HK-2 (cell line): Measurements from ENCODE around the gene KBTBD13.
"Not testable (repeated sequence)": the region's sequence is repeated elsewhere in the genome, so short reads cannot be mapped to it uniquely, and the experiment has no call there.

Source experiments
- DNase-seq: peaks from one replicate; pipeline ENCODE4 v3.0.0-alpha.2; 2018; ENCODE audit not compliant: unreplicated experiment

The KBTBD13 gene

DNA sequence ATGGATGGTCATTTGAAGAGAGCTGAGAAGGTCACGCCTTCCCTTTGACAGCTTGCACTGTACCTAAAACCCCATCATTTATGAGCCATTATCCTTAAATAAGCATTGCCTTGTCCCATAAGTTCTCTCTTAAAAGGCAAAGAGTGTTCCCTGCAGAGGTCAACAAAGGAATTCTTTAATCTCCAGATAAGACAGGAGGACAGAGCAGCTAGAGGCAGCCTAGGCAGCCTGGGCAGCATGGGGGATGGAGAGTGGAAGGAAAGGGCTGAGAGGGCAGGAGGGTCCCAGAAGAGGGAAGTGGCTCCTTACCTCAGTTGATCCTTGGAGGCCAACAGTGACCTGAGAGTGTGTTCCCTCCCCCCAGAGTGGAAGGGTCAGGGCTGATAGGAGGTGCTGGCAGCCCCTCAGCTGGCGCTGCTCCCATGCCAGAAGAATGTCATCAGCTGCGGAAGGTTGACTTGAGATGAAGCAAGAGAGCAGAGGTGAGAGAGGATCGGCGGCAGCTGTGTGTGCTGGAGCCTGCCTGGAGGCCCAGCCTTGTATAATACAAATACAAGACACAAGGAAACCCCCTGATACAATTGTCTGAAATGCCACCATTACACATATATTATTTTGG is 12.8 kb downstream of the KBTBD13 start:
- no peak for DNase-seq

DNA sequence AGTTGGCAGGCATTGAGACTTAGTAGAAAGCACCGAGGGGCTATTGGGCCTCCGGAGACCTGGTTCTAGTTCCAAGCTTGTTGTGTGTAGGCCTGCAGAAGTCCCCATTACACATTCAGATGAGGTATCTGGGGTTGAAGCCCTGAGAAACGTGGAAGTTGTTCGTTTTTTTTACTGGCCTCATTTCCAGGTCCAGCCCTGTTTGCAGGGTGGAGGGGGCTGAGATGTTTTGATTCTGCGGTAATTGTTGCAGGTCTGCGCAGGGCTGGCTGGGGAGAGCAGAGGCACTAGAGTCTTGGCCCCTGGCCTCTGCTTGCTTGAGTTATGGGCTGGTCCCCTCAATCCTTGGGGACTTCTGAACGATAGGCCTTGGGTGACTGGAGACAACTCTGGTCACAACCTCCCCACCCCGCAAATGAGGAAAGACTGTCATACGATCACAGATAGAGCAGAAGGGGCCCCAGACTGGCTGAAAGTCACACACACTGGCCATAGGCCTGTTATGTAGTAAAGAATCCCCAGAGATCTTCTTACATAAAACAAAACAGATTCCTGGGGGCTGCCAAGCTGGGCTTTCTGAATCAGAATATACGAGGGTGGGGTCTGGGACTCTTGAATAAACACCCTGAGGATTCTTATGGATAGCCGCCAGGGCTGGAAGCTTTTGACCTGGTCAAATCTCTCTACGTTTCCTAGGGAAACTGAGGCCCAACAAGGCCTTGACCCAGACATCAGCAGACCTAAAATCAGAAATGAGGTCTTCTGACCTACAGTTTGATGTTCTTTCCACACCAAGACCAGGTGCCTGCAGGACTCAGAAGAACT is 15.6 kb downstream of the KBTBD13 start:
- no peak for DNase-seq

DNA sequence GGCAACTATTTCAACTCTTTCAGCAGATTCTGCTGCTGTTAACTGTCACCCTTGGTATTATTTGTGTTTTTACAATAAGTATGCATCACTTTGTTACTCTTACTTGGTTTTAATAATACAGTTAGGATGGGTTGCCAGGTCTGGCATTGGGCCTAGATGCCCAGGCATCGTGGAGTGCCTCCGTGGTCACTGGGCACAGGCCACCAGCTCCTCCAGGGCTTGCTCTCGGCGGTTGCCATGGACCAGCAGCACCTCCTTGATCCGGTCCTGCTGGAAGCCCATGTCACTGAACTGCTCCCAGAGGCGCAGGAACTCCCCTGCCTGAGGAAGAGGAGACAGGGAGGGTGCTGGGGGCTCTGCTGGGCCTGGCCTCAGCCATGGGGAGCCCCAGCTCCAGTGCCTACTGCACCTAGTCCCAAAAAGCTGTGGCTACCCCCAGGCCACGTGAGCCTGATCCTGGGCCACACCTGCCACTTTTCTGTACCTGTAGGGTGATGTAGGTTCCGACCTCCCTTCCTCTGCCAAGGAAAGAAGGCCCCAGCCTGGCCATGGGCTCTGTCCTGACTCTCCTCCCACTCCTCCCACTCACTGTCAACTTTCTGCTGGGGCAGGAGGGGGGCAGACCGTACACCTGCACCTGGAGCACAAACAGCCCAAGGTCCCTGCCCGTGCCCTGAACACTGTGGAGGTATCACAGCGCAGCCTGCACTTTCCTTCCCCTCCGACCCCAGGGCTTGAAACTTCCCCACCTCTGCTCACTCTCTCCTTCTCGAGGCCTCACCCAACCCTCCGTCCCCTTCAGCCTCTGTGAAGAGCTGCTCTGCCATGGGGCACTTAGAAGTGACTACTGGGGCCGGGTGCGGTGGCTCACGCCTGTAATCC is 16.6 kb downstream of the KBTBD13 start:
- no peak for DNase-seq

DNA sequence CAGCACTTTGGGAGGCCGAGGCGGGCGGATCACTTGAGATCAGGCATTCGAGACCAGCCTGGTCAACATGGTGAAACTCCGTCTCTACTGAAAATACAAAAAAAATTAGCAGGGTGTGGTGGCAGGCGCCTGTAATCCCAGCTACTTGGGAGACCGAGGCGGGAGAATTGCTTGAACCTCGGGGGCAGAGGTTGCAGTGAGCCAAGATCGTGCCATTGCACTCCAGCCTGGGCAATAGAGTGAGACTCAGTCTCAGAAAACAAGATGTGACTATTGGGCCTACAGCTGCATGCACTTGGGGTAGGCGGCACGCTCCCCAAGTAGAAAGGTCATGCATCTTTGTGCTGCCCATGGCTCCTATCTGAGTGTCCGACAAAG is 17.2 kb downstream of the KBTBD13 start:
- DNase-seq = not testable (repeated sequence)

DNA sequence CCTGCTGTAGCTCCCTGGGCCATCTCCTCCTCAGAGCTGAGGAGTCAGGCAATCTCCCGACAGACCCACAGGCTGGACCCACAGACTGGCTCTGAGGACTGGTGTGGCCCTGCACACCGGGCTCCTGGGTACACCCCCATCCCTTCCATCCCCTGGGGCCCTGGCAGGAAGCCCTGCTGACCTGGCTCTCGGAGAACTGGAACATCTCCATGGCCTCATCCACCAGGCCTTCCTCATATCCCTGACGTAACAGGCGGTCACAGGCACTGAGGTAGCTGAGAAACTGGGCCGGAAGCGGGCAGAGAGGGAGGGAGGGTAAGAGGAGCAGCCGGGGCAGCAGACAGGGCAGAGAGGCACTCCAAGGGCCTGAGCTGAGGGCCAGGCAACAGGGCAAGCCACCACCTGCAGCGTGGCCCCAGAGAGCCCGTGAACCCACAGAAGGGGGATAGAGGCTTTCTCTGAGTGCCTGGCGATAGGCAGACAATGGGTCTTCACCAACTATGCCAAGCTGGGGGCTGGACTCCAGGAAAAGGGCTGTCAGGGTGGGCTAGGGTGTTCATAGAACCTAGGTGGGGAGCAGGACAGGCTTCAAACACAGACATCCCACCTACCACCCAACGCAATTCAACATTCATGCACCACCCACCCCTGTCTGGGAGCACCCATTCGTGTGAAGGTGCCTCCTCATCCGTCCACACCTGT is 17.9 kb downstream of the KBTBD13 start:
- DNase-seq = no peak

DNA sequence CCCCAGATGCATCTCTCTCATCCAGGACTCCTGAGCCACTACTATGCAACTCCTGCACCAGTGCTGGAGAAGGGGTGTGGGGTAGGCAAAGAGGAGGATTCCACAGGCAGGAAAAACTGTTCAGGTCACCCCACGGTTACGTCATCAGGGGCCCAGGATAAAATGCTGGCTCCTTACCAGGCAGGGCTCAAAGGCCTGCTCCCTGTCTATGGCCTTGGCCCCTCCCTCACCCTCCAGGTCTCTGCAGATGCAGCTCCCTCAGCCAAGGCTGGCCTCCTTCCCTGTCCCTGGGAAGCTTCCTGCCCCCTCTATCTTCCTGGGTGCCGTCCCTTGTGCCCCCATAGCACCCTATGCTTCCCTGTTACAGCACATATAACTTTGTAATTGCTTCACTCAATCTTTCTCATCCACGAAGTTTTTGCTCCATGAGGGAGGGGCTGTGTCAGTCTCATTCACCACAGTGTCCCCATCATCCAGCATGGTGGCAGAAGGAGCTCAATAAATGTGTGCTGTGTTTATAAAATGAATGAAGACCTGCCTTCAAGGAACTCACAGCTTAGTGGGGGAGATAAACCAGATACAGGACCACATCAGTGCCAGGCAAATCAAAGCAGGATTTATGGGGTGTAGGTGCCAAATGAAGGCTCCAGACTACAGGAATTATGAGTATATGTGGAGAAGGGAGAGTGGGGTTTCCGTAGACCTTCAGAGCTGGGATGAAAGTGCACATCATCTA is 18.6 kb downstream of the KBTBD13 start:
- DNase-seq = no peak

DNA sequence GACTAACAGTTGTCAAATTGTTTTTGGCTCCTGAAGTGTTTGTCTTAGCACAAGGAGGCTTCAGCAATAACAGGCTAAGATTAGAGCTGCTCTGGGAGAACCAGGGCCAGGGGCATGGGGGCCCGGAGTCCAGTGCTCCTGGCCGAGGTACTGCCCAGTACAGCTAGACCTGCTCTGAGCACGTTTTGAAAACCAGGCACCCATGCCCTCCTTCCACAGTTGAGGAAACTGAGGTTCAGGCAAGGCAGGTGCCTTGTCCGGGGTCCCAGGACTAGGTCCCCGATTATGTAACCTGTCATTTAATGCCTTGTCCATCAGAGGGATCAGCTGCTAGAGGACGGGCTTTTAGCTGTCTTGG is 19.2 kb downstream of the KBTBD13 start:
- DNase-seq = no peak

DNA sequence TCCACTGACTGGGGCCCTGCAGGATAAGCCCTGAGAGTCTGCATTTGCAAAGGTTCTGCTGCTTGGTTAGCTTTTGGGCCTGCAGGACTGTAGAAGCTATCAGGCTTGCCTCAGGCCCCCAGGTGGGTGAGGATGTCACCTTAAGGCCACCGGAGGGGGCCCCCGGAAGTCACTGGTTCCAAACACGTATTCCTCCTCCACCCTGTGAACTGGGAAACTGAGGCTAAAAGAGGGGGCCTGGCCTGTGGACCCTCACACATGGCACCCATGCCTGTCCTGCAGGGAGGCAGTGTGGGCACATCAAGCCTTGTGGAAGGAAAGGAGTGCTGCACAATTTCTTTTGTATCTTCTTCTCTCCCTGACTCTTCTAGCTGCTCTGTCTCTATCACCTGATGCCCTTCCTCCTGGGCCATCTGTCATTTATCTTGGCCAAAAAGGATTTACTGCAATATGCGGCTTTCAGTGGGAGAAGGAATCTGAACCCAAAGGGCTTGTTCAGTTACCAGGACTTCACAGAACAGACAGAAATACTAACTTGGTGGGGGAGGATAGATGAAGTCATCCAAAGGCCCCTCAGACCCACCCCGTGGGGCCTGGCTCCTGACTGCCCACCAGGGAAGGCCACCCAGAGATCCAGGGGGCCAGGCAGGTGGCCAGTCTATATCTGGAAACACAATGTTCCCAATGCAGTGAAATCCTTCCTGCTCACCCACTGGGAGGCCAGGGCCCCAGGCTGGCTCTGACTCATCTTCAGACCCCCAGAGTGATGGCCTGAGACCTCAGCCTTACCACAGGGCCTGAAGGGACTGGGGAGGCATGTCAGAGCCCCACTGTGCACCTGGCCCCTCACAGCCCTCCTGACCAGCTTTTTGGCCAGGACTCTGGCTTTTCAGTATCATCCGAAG is 20.2 kb downstream of the KBTBD13 start:
- no peak for DNase-seq

DNA sequence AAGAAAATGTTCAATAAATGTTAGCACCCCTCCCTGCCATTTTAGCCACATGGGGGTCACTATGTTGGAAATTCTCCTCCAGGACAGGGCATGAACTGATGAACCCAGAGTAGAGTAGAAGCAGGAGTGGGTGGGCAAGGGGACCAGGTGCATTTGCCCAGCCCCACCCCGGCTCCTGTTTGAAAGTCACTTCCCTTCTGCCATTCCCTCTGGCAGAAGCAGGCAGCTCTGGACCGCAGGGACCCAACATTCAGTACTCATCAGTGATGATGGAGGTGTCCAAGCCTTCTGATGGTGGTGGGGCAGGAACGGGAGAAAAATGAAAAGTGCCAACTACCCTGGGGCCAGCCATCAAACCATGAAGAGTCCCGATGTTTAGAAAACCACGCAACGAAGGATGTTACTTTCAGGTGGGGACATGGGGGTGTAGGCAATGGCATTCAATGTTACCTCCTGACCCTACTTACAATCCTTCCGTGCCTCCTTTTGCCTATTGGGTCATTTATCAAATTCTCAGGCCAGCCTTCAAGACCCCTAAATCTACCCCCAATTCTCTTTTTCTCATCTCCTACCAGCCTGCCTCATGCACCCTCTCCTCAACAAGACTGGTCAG is 21.2 kb downstream of the KBTBD13 start:
- DNase-seq = no peak

DNA sequence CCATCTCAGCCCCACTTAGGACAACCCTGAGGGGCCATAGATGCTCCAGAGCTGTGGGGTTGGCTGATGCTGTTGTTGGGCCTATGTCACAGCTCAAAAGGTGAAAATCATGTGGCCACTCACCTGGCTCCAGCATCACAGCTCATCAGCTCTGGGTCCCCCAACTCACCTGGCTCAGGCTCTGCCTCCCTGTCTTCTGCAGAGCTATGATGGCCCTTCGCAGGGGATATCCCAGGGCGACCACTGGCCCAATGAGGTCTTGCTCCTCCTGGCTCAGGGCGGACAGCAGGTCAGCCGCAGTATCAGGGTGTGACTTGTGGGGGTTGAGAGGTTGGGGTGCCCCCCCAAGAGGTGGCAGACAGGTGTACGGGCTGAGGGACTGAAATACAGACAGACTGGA is 22.8 kb downstream of the KBTBD13 start:
- DNase-seq = no peak

DNA sequence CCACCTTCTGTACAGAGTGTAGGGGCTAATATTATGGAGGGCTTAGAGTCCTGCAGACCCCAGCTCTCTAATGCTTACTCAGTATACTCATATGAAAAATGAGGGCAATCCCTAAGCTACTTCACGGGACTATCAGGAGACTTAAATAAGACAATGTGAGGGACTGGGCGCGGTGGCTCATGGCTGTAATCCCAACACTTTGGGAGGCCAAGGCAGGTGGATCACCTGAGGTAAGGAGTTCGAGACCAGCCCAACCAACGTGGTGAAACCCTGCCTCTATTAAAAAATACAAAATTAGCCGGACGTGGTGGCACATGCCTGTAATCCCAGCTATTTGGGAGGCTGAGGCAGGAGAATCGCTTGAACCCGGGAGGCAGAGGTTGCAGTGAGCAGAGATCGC is 23.3 kb downstream of the KBTBD13 start:
- DNase-seq = not testable (repeated sequence)

DNA sequence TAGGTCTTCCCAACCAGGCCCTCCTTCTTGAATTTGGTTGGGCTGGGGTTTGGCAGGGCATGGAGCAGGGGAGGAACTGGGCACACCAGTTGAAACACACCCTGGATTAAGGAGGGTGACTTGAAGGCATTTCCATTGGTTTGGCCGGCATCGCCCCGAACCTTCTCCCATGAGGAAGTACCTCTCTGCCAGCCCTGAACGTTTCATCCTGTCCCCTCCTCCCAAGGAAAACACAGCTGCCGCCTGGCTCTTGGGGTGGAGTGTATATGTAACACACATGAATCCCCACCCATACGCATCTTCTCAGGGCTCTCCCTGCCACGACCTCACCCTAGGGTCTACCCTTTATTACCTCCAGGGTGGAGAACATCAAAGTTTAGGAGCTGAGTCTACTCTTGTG is 23.9 kb downstream of the KBTBD13 start:
- DNase-seq = no peak

DNA sequence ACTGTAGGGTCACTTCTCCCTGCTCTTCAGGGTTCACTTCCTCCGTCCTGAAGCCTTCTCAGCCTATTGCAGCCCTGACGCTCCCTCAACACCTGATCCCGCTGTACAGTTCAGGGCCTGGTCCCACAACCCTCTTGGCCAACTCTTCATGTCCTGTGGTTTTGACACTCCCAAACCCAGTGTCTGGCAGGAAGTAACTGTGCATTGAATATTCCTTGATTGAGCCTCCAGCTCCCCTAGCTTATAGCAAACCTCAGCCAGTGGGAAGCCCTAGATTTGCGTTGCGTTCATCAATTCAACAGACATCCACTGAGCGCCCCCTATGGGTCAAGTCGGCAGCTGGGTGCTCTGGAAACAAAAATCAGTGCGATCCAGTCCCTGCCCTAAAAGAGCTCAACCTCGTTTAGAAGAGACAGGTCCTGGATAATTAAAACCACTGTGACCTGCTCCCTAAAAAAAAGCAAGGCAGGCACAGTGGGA is 24.9 kb downstream of the KBTBD13 start:
- DNase-seq = no peak

DNA sequence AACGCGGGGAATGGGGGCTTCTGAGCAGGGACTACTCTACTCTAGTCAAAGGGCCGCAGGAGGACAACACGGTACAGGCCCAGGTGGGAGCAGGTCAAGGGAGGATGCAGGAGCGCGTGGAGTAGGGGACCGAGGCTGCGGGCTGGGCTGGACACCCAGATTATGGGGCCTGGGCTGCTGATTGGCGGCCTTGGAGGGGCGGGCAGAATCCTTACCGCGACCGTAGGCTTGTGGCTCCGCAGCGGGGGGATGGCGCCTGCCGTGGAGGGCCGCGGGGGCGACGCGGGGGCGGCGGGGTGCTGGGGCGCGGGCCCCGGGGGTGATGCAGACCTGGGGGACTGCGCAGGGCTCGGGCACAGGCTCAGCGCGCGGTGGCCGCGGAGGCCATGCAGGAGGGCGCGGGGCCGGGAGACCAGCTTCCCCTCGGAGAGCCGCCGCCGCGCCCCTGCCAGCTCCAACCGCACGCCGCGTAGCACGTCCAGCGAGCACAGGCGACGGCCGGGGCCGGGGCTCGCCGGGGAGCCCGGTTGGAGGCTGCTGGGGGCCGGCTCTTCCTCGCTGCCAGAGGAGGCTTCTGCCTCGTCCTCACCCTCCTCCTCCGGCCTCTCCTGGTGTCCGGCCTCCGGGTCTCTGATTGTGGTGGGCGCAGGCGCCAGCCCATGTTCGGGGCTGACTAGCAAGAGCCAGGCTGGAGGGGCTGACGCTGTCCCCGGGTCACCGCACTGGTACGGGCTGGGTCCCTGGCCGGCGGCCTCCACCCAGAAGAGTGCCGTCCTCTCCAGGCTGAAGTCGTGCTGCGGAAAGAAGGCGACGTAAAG is 25.6 kb downstream of the KBTBD13 start:
- no peak for DNase-seq

DNA sequence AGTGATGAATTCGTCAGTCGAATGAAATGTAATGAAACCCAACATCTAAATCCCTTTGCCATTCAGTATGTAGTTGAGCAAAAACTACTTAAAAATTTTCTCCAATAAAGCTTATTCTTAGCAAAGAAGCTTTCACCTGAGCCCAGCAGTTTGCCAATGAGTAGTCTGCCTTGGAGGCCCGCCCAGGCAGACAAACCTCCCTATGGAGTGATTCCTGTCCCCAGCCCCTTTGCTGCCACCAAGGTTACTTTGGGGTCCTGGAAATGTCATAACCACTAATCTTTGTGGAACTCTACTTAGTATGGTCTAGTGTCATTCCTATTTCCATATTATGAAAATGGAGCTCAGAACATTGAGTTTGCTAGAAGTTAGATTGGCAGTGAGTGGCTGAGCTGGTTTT is 26.4 kb downstream of the KBTBD13 start:
- no peak for DNase-seq

DNA sequence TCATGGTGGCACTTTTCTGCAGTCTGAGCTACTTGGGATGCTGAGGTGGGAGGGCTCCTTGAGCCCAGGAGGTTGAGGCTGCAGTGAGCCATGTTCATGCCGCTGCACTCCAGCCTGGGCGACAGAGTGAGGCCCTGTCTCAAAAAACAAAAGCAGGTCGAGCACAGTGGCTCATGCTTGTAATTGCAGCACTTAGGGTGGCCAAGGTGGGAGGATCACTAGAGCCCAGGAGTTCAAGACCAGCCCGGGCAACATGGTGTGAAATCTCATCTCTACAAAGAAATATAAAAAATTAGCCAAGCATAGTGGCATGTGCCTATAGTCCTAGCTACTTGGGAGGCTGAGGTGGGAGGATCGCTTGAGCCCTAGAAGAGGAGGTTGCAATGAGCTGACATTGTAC is 28.5 kb downstream of the KBTBD13 start:
- DNase-seq = no peak

DNA sequence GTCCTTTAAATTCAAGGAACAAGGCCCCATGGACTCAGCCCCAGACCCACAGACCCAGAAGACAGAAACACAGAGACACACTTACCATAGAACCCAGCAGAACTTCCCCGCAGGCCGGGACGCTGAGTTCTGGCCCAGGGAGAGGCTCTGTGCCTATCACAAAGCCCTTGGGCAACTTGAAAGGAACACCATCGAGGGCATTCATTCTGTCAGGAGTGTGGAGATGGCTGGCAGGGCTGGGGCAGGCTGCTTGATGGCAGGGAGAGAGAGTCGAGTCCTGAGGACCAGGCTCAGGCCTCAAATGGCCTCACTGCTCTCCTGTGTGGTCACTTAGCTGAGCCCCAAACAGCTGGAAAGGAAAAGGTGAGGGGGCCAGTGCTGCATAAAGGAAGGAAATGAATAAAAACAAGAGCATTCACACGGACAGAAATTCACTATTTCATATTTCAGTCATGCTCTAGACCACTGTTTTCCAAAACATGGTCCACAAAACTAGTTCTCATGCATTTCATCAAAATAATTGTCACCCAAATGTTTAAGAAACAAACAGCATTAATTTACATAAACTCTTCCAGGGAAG is 29.6 kb downstream of the KBTBD13 start:
- no peak for DNase-seq

DNA sequence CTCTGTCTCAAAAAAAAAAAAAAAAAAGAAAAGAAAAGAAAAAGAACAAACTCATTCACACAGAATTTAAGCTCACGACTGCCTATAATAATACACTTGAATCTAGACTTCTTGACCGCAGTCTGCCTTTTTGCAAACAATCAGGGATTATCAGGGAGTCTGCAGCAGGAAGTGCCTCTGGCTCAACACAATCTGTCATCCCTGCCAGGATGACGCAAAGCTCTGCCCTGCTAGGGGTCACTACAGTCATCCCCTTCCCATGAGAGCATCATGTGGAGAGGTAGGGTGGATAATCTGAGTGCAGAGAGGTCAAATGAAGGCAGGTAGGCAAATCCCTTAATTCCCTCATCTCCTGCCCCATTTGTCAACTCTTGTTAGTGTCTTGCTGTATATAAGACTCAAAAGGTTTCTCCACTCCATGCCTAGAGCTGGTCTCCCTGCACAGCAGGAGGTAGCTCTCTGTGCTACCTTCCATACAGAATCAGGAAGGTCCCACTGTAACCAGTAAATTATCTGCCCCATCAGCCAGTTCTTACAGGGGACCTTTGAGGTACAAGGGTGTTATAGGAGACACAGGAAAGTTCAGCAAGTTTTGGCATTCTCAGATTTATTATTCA is 34.2 kb downstream of the KBTBD13 start:
- DNase-seq = no peak
